IPS DF 19.7 (cell line): ENCODE measurements around the gene NCMAP.
"Not testable (repeated sequence)": the region's sequence is repeated elsewhere in the genome, so short reads cannot be mapped to it uniquely, and the experiment has no call there.

Experiments used
- DNase-seq: peaks from one replicate; pipeline ENCODE4 v3.0.0-alpha.2; 2013; ENCODE audit warnings: low read depth, low spot score

NCMAP gene, protein sequence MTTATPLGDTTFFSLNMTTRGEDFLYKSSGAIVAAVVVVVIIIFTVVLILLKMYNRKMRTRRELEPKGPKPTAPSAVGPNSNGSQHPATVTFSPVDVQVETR

DNA sequence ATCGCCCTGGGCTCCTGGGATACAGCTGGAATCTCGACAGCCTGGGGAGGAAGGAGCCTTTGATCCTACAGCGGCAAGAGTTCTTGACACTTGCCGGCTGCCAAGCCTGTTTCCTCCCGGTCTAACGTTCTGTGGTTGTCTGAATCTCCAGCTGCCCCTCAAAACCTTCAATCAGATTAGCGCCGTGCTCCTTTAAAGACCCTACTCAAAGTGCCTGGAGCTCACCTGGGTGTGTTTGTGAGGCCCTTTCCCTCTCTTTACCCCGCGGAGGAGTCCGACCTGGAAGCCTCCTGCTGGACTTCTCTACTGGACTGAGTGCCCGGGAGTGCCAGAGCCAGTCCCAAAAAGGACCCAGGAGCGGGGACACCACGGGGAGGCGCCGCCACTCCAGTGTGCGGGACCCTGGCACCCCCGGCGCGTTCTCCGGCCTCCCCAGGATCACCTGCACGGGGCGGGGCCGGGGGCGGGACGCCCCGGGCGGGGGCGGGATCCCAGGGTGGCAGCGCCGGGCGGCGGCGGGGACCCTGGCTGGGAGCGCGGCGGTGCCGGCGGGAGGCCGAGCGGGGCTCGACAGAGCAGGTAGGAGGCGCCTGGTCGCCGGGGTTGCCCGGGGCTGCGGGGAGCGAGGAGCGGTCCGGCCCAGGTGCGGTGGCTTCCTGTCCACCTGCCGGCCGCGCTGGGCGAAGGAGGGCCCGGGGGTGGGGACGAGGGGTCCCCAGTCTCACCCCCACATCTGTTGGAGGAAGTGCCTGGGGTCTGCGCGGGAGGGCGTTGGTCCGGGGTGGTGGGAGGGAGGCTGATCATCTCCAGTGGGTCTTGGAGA lies at the start of gene NCMAP:
Gene NCMAP (plus strand): TSS at position 497 of the 823 bp plus-strand sequence. CDS start 39,344 bp downstream, outside the sequence.
- DNase-seq, result no peak

DNA sequence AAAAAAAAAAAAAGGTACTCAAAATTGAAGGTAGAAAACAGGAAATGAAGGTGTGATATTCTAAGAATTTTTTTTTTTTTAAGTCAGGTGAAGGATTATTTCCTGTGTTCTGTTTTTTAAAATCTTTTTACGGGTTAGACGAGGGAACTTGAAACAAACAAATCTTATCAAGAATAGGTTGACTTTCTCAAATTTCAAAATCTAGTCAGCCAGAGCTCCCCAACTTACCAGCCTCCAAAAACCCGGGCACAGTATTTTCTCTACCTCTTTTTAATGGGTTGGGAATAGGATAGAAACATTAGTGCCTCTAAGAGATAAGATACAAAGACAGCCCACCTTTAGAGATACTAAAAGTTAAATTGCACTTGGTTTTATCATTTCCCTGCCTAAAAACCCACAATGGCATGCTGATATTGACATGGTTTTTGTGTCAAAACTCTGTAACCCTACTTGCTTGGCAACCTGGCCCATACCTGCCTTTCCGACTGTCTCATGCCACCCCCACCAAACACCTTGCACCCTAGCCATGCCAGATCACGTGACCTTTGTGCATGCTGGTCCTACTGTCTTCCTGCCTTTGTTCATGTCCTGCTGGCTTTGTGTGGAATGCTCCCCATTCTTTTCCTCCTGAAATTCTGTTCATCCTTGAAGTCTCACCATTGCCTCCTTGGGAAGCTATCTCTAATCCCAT lies 49.1 kb upstream of the NCMAP start:
- no peak for DNase-seq

DNA sequence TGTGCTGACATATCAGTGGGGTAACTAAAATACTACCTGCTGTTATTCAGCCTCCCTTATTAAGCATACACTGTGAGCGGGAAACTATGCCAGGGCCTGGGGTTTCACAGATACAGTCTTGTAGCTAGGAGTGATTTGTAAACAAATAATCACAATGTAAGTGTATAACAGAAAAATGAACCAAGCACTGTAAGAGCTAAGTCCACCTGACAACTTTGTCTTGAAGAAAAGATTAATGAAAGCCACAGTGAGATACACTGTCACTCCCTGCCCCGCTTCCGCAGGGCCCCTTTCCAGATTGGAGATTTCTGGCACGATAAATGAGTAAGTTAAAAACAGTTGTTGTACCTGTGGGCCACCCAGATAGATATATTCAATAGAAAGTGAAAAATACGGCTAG lies 48.5 kb upstream of the NCMAP start:
- no peak for DNase-seq

DNA sequence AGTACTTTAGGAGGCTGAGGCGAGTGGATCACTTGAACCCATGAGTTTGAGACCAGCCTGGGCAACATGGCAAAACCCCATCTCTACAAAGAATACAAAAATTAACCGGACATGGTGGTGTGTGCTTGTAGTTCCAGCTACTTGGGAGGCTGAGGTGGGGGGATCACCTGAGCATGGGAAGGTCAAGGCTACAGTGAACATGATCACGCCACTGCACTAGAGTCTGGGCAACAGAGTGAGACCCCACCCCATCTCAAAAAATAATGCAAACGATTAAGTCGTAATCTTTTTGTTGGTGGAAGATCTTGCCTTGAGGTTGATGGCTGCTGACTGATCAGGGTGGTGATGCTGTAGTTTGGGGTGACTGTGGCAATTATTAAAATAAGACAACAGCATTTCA lies 47.0 kb upstream of the NCMAP start:
- DNase-seq, result no peak

DNA sequence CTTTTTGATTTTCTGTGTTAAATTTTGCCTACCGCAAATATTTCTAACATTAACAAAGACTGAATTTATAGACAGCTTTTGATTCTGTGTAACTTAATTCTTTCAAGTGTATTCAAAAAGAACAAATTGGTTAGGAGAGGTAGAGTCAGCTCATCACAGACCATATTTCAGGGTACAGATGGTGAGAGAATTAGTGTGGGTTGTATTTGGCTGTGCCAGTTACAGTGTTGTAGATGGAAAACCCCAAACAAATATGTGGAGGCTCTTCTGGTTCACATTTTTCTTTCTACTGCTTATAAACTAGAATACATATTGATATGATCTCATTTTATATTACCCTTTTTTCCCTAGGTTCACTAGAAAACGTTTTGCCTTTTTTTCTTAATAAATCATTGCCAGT lies 42.2 kb upstream of the NCMAP start:
- no peak for DNase-seq

DNA sequence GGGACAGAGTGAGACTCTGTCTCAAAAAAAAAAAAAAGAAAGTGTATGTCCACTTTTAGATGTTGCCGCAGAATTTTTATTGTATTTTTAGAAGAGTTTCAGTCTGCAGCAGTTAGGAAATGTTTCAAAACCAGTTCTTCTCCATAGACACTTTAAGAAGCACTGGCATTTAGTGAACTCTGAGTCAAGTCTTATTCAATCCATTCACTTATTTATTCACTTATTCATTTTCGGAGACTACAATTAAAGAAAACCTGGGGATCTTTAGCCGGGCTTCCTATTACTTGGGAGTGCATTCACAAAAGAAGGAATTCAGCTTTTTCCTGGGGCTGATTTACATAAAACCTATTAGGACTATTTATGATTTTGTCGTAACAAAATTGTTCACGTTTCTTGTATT lies 40.9 kb upstream of the NCMAP start:
- no peak for DNase-seq

DNA sequence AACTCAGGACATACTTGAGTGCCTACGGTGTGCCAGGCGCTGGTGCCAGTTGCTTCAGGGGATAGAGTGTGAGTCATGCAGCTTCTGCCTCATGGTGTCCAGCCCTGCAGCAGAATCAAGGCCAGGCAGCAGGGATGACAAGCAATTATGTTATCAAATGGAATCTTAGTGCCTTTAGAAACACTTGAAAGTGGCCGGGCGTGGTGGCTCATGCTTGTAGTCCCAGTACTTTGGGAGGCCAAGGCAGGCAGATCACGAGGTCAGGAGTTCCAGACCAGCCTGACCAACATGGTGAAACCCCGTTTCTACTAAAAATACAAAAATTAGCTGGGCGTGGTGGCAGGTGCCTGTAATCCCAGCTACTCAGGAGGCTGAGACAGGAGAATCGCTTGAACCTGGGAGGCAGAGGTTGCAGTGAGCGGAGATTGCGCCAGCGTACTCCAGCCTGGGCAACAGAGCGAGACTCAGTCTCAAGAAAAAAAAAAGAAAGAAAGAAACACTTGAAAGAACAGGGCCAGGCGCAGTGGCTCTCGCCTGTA lies 40.1 kb upstream of the NCMAP start:
- not testable (repeated sequence) for DNase-seq

DNA sequence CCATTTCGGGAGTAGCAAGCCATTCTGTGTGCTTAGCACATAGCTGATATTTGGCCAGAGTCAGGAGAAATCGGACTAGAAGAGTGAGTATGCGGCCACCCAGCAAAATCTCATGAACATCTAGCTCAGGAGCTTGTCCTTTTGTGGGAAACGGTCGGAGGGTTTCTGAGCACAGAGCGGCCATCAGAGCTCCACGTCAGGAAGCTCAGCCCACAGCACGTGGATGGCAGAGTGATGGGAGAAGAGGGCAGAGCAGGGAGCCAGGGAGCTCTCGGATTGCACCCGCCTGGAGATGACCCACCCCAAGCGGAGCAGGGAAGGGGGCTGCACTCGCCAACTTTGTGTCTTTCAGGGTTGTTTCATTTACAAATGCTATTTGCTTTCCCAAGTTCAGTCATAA lies 39.4 kb upstream of the NCMAP start:
- no peak for DNase-seq

DNA sequence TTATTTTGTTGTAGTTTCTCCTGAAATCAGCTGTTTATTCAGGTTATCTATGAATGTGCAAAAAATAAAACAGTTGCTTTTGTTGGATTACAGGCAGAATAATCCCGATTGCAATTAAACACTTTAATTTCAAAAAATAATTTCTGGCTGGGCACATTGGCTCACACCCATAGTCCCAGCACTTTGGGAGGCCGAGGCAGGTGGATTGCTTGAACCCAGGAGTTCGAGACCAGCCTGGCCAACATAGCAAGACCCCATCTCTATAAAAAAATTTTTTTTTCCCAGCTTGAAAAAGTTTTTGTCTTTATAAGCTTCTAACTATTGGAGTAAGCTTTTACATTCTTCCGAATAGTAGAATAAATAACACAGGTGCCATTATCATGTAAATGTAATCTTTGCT lies 38.0 kb upstream of the NCMAP start:
- DNase-seq, result no peak

DNA sequence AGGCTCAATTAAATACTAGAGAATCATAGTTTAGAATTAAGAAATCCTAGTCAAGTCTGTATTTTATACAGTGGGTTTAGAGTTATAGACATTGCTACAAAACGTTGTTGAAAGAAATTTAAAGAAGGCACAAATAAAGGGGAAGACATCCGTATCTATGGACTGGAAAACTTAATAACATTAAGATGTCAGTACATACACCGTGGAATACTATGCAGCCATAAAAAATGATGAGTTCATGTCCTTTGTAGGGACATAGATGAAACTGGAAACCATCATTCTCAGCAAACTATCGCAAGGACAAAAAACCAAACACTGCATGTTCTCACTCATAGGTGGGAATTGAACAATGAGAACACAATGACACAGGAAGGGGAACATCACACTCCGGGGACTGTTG lies 35.6 kb upstream of the NCMAP start:
- not testable (repeated sequence) for DNase-seq

DNA sequence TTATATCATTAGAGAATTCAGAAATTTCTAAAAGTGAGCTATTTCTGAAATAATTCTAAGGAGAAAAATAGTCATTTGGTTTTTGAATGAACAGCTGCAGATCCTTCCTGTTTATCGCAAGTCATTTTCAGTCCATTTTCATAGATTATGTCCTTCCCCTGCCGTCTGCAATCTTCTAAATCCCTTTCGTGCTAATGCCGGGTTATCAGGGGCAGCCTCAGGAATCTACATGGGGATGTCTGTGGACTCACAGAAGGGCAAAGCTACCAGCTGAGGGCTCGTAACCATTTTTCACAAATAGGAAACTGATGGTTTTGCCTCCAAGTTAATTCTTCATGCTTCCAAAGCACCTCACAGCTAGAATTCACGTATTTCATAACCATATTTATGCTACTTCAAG lies 30.3 kb upstream of the NCMAP start:
- DNase-seq, result no peak

DNA sequence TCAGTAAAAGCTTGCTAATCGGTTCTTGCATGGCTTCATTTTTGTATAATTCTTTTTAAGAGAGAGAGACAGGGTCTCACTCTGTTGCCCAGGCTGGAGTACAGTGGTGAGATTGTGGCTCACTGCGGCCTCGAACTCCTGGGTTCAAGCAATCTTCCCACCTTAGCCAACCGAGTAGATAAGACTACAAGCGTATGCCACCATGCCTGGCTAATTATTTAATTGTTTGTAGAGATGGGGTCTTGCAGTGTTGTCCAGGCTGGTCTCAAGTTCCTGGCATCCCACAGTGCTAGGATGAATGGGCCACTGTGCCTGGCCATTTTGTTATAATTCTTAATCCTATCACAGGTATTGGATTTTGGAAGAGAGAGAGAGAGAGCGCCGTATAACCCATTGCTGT lies 29.8 kb upstream of the NCMAP start:
- DNase-seq, result no peak

DNA sequence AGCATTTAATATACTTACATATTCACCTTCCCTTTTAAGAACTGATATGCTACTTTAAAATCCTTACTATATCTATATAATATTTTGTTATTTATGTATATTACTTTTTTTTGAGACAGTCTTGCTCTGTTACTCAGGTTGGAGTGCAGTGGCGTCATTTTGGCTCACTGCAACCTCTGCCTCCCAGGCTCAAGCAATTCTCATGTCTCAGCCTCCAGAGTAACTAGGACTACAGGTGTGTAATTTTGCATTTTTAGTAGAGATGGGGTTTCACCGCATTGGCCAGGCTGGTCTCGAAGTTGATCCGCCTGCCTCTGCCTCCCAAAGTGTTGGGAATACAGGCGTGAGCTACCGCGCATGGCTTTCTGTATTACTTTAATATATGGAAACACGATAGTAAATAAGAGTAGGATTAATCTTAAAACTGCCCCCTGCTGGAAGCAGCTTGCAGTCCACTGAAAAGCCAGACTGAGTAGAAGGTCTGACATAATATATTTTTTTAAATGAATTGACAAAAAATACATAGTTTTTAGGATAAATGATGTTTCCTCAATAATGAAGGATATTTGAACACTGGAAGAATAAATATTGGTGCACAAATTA lies 28.8 kb upstream of the NCMAP start:
- DNase-seq, result no peak

DNA sequence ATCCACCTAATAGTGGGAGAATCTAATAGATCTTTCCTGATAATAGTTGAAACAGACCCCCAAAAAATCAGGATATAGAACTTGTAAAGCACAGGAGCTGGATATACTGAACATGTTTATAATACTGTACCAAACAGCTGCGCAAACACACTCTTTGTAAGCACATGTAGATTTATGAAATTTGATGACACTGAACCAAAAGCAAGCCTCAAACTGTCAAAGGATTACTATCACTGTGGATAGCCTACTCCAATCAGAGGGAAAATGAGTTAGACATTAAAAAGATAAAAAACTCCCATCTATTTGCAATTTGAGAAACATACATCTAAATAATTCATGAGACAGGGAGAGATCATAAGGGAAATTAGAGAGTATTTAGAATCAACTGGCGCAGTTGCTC lies 27.1 kb upstream of the NCMAP start:
- no peak for DNase-seq

DNA sequence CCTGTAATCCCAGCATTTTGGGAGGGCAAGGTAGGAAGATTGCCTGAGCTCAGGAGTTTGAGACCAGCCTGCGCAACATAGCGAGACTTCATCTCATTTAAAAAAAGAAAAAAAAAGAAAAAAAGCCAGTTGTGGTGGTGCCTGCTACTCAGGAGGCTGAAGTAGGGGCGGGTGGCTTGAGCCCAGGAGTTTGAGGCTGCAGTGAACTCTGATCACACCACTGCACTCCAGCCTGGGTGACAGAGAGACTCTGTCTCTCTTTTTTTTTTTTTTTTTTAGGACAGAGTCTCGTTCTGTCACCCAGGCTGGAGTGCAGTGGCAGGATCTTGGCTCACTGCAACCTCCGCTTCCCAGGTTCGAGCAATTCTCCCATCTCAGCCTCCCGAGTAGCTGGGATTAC lies 26.6 kb upstream of the NCMAP start:
- DNase-seq, result not testable (repeated sequence)

DNA sequence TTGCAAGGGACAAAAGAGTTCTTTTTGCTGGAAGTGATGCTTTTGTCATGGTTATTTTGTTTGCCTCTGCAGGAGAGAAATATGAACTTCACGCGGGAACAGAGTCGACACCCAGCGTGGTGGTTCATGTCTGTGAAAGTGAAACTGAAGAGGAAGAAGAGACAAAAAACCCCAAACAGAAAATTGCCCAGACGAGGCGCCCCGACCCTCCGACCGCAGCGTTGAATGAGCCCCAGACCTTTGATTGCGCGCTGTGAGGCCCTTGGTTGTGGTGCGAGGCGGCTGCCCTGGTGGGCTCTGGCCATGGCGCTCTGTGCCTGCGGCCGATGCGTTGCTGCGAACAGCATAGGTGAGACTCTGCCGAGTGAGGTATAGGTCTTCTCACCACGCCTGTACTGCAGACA lies 20.9 kb upstream of the NCMAP start:
- DNase-seq, result no peak

DNA sequence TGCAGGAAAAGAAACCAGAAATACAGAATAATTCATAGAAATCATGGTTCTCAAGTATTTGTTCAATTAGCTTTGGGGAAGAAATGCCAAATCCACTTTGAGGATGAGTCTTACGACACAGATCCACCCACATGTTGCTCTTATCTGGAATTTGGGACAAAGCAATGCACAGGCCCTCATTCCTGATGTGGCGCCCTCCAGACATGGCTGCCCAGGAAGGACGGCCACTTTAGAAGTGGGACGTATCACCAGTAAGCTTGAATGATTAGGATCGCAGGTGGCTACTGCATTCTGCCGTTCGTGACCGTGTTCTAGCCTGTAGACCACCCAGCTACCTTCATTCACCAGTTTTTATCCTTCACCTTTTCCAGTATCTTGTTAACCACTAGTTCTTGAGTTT lies 20.1 kb upstream of the NCMAP start:
- no peak for DNase-seq

DNA sequence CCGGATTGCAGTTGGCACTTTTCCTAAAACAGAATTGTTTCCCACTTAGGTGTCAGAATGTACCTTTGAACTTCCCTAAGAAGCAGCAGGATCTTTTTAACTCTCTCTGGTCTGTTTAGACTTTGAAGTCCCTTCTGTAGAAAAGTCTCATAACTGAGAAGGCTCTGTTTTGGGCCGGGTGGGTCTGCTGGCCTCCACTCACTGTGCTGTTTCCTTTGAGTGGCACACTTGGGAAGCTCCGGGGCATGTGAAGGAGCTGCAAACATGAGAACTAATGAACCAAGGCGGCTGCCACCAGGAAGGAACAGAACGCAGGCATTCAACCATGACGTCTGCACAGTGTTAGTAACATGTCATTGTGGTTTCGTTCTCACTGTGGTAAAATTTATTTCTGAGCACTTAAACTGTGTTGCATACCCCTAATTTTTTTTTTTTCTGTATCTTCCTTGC lies 19.5 kb upstream of the NCMAP start:
- no peak for DNase-seq

DNA sequence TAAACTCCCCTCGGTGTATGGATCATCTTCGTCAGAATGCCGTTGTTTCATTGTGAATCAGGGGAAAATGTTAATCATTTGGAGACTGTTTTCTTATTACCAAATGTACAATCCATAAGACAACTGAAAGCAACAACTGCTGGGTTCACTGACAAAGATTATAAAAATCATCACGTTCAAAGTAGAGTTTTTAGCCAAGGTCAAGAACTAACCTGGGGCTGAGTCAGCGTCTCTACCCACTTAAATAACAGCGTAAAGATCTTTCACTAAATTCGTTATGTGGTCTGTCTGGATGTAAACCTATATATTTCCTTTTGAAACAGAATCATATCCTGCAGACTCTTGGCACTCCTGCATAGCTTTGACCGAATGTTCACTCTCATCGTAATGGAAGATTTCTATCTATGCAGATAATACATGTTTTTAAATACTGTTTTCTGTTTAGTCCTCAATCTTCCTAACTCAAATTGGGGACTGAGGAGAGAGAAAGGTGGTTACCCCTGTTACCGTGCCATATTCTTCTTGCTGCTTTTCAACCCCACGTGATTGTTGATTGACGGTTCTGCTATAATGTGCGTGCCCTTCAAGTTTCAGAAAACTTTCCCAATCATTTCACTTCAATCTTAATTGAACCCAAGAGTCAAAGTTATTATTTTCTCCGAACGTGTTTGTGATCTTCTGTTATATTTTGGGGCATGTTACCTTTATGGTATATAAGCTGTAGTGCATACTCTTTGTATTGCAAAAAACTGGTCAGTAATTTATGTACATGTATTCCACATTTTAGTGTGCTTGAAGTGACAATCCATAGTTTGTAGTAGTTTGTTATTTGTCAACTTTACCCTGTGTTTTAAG lies 15.6 kb upstream of the NCMAP start:
- no peak for DNase-seq

DNA sequence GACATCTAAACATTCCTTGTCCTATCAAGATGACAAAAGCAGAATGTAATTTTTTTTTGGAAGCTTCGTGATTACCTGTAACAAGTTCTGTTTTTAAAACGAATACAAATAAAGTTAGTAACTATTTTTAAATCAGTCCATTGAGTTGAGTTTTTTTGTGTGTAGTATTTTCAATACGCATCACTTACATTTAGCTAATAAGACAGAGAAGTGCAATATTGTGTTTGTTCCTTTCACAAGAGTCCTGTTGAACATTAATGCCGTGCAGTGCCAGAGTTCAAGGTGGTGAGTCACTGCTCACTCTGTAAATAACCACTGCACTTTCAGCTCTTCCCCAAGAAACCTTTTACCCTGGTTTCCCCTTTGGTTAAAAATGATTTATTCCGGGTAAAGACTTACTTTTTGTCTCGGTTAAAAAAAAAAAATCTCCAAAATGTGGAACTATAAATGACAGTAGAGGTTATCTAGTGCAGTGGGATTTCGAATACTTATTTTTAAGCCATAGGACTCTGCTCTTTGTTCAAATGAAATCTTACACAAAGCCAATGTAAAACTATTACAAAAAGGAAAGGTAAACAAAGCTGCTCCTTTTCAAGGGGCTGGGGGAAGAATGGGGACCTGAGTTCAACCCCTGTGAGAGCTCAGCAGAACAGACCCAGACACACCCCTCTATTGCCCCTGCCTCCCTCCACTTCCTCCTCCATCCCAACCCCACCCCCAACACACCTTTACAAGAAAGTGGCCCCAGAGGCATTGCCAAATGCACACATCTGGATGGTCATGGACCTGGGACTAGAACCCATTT lies 14.8 kb upstream of the NCMAP start:
- no peak for DNase-seq
